GM11168 (cell line): ENCODE measurements around the gene ZSCAN31.

ENCODE experiments used
- in situ Hi-C: fragments of 300-500 bp; cut with MboI; formaldehyde crosslinking; loops from one replicate; pipeline ENCODE4 v1.12.0; 2022; ENCODE audit warnings: low sequenced_read_pairs; ENCODE audit not compliant: unreplicated experiment

ZSCAN31 gene

DNA sequence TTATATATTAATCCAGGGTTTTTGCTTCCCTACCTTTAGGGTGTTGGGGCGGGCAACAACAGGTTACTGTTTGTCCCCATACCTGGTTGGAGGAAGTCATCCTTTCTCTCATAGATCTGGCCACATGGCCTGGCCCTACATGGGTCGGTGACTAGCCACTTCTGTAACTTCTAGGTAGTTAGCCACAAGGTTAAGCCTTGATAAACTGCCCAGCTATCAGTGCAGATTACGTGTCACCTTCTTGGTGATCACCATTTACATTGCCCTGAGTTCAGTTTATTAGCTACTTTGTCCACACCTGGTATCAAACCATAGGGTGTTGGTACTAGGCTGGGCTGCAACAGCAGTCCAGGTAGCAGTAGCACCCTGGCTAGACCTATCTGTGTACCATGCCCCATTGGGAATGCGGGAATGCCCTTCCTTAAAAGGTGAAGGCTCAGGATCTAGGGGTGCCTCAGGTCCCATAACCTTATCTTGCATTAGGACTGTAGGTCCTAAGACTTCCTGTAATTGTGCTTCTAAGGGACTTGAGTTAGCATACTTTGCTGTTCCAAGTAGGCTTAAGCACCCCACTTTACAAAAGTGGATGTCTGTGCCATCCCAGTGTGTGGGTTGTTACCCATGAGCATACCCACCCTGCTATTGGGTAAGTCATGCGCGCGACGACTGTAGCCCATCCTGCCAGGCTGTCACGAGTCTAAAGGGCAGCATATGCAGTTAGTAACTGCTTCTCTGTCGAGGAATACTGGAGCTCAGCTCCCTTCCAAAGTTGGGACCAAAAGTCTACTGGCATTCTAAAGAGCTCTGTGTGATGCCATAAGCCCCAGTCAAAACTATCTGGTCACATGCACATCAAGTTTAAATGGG is 19.0 kb upstream of the ZSCAN31 start:
- in situ Hi-C loops, result loop anchor here (10.0 to 25.0 kb wide), 2 partner anchors 90 to 443 kb away; partner anchors contain the start of genes OR2B2 and ZSCAN26

DNA sequence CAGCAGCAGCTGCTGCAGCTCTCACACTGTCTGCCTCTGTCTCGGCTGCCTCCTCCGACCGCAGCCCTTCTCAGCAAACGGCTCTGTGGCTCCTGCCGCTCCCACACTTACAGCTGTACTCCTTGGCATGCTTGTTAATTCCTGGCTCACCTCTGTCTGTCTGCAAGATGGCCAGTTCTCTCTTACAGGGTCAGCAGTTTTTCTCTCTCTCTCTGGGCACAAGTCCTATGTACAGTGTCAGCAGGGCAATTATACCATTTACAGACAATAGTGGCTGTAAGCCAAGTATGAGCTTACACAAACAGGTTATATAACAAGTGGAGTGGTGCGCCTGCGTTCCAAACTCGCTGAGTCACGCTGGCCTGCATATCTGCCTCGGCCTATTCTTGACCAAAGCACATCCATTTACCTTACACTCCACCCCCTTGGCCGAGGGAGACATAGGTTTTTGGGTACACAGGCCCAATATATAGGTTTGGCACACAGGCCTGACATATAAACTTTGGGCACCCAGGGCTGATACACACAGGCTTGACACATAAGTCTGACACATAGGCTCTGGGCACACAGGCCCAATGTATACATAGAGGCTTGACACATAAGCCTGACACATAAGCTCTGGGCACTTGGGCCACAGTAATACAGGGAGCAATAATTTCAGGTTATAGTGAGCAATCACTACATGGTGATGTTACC is 18.2 kb upstream of the ZSCAN31 start:
- in situ Hi-C loops, result loop anchor here (10.0 to 25.0 kb wide), 2 partner anchors 89 to 442 kb away; partner anchors contain the start of genes OR2B2 and ZSCAN26

DNA sequence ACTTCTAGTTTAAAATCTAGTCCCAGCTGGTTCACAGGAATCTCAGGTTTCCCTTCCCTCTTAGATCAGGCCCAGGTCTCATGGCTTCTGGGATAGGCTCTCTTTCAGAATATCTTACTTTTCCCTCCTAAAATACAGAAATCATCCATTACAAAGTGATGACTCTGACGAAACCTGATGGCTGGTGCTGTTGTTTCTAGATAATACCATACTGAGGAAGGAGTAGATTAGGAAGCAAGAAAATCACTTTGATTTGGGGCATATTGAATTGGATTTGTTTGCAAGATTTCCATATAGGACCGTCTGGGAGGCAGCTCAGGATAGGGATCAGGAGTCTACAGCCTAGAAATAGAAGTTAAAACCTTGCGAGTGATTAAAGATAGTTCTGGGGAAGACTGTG is 17.4 kb upstream of the ZSCAN31 start:
- in situ Hi-C loops, result loop anchor here (10.0 to 25.0 kb wide), 2 partner anchors 89 to 441 kb away; partner anchors contain the start of genes OR2B2 and ZSCAN26

DNA sequence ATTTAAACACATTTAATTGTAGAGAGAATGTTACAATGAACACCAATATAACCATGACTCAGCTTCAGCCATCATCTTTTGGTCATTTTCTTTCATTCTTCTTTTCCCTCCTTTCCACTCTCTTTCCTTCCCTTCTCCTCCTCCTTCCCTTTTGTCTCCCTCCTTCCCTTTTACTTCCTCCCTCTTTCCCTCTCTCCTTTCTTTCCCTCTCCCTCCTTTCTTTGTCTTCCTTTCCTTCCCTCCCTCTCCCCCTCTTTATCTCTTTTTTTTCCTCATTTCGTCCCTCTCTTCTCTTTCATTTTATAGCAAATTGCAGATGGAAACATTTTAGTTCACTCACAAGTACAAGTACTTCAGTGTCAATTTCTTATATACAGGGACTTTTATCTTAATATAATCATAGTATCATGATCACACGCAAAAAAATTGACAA is 15.6 kb upstream of the ZSCAN31 start:
- in situ Hi-C loops, result loop anchor here (10.0 to 25.0 kb wide), 2 partner anchors 87 to 439 kb away; partner anchors contain the start of genes OR2B2 and ZSCAN26

DNA sequence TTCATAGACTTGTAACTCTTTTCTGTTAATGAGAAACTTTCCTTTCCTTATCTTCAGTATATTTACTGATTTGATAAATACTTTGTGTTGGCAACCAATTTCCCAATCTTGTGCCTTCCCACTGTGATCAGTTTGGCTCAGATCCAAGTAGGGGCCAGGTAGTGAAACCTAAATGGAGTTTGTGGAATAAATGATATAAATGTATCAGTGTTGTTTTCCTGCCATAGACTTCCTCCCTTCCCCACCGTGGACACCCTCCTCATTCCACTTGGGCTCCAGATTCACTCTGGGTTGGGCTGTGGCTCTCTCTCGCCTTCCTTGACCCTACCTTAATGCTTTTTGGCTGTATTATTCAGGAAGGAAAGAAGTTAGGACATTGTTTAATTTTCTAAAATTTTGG is 15.1 kb upstream of the ZSCAN31 start:
- in situ Hi-C loops, result loop anchor here (10.0 to 25.0 kb wide), 2 partner anchors 86 to 439 kb away; partner anchors contain the start of genes OR2B2 and ZSCAN26

DNA sequence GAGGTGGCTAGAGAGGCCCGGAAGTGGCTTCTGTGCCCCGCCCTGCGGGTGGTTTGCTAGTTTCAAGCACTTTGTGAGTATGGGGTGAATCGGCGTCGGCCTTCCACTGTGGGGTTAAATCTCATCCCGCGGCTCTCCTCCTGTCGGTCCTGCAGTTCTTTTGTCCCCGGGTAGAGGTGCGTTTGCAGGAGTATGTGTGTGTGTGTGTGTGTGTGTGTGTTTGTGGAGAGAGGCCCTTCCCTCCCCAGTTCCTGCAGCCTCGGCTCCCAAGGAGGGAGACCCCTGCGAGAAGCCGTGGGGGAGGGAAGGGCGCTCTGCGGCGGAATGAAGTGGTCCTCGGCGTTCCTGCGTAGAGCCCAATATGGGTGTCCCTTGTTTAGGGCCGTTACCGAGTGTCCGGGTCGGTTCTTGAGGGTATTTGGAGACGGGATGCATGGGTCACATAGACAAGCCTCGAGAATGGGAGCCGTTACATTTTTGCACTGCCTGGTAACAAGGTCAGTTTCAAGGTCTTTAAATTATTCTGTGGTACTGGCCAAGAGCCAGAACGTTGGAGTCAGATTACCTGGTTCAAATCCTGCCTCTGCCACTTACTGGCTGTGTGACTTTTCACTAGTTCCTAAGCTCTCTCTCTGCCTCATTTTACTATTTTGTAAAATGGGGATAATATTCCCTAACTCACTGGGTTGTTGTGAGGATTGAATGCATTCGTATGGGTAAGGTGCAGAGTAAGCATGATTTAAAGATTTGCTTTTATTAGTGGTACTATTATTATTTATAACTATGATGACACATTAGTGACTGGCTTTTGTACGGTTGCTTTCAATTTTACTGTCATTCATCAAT is 14.2 kb upstream of the ZSCAN31 start, which contains the start of gene ZKSCAN3:
TSS of gene ZKSCAN3 (plus strand) at position 56 of the 846 bp plus-strand sequence. CDS start 9,640 bp downstream, outside the sequence.
- in situ Hi-C loops, result loop anchor here (10.0 to 25.0 kb wide), 2 partner anchors 85 to 438 kb away; partner anchors contain the start of genes OR2B2 and ZSCAN26

DNA sequence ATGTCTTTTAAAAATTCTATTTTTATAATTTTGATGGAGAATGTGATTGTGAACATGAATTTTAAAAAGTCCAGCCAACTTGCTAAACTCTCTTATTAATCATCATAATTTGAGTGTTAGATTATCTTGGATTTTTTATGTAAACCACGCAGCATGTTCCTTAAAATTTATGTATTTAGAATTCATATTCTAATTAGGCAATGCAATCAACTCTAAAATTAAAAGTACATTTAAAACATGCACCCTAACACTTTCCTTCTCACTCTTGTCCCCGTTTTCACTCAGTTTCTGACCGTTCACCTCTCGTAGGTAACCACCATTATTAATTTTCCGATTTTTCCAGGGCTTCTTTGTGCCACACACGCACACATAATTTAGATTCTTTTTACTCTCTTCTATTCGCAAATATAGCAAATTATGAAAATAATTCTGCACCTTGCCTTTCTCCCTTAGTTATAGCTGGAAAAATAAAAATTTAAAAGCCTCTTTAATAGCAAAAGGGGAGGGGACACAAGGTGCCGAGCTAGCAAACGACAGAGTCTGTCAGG is 13.5 kb upstream of the ZSCAN31 start:
- in situ Hi-C loops, result no loop called here

DNA sequence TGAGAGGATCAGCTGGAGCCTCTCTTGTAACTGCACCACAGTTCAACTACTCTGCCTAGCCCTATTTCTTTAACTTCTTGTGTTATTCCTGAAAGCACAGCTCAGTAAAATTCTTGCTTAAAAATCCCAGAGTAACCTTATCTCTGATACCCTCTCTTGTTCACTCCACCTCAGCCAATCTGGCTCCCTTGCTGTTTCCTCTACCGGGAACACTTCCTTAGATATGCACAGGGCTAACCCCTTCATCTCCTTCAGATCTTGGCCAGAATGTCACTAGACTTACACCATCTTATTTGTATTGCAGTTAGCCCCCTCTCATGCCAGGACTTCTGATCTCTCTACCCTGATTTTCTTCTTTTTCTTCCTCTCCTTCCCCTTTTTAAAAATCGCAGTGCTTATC is 11.2 kb upstream of the ZSCAN31 start:
- in situ Hi-C loops, result no loop called here

DNA sequence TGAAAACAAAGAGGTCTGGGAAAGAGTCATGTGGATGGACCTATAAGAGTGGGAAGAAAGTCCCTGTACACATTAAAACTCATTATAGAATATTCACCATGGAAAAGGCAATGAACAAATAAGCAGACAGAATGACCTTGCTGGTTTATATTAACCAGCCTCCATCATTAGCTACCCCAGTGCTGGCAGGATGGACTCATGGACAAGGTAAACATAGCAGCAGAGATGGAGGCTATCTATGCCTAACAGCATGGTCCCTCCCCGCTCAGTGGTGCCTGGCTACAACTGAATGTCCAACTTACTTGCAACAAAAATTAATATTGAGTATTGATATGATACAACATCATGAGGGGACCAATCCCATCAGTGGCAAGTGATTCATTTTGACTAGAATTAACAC is 9.3 kb upstream of the ZSCAN31 start:
- in situ Hi-C loops, result no loop called here

DNA sequence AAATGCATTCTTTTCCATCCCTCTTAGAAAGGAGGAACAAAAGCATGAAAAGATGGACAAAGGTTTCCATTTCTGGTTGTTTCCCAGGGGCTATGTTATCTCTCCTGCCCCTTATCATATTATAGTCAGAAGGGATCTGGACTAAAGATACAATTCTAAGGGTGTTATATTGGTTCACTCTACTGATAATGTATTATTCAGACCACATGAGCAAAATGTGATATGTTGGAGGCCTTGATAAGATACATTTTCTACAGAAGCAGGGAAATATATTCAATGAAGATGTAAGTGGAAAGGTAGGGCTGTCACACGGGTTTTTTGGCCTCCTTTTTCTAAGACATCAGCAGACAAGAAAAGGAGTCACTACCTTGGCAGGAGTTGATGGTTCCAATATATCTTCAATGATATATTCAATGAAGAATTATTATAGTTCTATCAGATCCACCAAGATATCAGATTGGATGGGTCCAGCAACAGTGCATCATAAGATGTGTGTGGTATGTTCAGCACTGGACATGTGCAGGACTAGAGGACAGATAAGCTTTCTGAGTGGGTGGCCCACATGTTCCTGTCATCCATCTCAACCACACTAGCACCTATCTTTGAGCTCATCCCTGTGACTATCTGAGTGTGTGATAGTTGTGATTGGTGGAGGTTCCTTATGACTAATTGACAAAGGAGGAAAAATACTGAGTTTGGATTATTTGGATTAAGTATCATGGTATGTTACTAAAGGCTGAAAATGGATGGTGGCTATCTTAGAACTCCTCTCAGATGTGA is 8.1 kb upstream of the ZSCAN31 start:
- in situ Hi-C loops, result no loop called here

DNA sequence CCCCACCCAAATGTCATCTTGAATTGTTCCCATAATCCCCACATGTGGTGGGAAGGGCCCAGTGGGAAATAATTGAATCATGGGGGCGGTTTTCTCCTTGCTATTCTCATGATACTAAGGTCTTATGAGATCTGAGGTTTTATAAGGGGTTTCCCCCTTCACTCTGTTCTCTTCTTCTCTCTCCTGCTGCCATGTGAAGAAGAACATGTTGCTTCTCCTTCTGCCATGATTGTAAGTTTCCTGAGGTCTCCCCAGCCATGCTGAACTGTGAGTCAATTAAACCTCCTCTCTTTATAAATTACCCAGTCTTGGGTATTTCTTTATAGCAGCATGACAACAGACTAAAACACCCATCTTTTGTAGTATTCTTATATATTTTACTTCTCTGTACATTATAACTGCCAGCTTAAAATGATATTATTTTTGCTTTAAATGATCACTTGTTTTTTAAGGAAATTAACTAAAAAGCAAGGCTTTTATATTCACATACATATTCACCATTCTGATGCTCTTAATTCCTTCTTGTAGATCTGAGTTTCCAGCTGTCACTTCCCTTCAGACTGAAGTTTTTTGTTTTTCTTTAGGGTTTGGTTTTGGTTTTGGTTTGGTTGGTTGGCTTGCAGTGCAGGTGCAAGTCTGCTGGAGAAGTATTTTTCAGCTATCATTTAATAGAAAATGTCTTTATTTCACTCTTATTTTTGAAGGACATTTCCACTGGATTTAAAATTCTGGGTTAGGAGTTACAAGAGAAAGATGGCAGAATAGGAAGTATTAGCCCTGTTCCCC is 4.6 kb upstream of the ZSCAN31 start:
- in situ Hi-C loops, result no loop called here

DNA sequence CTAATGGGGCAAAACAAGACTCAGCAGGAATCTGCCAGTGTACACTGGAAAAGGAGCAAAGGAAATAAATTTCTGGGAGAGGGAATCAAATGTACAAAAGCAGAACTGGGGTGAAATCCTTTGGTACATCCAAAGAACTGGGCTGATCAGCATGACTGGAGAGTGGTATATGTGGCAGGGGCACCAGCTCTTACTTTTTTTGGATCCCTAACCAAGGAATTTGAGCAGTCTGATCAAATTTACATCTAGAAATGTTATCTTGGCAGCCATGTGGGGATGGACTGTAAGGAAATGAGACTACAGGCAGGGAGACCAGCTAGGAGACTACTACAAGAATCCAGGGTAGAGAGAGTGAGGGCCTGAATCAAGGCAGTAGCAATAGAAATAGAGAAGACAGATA is 1.2 kb upstream of the ZSCAN31 start:
- in situ Hi-C loops, result no loop called here

DNA sequence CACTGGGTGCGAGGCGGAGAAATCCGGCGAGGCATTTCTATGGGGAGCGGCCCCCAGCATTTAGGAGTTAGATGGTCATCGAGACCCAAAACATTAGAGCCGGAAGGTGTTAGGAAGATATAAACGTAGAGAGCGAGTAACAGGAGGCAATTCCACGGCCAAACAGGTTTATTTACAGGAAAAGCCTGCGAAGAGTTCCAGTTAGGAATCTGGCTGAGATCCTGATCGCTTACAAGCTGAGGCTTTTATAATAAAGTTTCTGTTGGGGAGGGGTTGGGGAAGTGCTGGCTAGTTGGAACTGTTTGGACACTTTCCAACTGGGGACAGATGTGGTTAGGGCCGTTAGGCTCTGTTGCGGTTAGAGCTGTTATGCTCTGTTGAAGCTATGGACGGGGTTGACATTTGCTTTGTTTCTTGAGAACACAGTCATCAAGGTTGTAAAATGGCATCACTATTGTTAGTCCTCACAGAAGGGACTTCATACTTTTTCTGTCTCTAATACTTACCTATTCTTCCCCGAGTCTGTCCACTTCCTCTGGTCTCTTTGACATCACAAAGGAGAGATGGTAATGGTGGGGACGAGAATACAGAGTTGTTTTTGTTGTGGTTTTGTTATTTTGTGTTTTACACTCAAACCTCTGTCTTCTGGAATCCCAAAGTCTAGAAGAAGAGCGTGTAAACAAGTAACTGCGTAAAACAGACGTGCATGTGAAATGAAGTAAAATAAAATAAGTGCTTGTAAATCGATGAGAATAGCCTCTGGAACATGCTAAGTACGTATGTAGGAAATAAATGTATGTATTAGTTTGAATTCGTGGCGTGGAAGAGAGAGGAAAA is 554 bp upstream of the ZSCAN31 start:
- in situ Hi-C loops, result no loop called here

DNA sequence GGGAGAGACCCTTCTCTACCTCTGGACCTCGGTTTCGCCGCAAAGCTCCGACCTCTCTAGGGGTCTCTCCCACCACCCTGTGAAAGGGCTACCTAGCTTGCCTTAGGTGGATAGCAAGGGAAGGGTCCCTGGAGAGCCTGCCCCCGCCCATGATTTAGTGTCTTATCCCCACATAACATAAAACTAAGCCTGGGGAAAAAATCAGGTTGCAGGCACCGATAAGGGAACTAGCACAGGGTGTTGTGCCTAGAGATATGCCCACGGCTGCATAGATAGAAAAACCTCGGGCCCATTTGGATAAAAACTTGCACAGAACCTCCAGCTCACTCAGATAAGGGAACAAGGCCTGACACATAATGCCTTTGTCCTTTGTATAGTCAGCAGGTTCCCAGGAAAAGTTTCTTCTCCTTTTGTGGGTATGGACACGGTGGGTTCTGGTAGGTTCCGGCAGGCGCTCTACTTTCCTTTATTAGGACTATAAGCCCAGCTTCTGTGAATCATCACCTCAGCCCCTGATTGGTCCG is 846 bp downstream of the ZSCAN31 start:
- in situ Hi-C loops, result no loop called here

DNA sequence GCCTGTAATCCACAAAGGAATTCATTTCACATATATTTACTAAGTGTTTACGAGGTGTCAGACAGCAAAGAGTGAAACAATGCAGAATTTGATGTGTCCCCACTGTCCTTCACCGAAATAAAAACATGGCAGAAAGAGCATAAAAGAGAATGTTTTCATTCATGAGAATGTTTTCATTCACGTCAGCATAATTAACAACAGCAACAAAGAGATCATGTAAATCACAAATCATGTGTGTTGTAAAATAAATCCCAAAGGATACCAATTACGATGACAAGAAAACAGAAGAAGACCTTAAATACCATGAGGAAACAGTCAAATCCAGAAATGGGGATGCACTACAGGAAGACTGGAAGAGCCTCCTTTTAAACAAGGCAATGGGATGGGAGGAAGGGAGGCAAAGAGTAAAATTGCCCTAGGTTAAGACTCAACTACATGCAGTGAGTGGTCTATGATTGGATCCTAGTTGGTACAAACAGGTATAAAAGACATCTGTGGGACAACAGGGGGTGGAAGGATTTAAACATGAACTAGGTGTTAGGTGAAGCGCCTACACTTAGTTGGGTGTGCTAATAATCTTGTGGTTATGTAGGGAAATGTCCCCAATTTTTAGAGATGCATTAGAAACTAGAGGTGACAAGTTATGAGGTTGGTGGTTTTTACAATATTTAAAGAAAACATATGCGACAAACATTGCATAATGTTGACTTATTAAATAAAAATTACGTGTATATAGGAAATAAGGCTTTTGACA is 1.5 kb downstream of the ZSCAN31 start:
- in situ Hi-C loops, result no loop called here

DNA sequence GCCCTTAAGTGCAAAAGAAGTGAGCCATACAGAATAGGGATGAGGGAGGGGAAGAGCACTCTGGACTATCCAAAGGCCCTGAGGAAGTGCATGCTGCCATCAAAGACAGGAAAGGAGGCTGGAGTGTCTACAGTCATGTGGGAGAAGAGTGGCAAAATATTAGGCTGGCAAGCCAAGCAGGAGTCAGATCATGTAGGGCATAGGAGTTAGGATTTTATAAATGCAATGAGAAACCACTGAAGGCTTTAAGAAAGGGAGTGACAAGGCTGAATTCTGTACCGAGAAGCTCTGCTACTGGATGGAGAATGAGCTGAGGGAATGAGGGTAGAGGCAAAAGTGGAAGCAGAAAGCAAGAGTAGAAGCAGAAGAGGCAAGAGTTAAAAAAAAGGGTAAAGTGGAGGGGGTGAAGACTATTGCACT is 2.3 kb downstream of the ZSCAN31 start:
- in situ Hi-C loops, result no loop called here
